C4-2B (cell line): Measurements from ENCODE around the gene PTPRZ1.

ENCODE experiments used
- ZFX ChIP-seq: fragments of 450-650 bp; IDR thresholded peaks from 2 replicates; pipeline ENCODE4 v1.6.1; 2017
- TF ChIP-seq, protein P1 (sequence below): fragments of 450-650 bp; conservative IDR thresholded peaks from 2 replicates; pipeline ENCODE4 v1.5.1; 2017; ENCODE audit warnings: mild to moderate bottlenecking

DNA sequence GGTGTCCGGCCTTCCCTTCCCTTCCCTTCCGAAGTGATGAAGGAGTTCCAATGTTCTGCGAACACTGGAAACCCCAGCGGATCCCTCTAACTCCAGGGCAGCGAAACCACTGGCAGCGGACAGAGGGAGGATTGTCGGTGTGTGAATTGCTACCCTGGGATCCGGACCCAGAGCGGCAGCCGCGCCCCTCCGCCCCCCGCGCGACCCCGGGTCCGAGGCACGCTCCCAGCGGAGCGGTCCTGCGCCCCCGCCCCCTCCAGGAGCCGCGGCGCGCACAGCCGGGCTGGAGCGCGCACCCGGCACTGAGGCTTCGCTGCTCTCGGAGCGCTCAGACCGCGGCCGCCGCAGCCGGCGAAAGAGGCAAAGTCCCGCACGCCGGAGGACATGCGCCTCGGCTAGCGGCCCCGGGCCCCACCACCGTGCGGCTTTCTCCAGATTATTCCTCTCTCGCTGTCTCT, at the start of gene PTPRZ1:
- TF ChIP-seq, protein P1, sequence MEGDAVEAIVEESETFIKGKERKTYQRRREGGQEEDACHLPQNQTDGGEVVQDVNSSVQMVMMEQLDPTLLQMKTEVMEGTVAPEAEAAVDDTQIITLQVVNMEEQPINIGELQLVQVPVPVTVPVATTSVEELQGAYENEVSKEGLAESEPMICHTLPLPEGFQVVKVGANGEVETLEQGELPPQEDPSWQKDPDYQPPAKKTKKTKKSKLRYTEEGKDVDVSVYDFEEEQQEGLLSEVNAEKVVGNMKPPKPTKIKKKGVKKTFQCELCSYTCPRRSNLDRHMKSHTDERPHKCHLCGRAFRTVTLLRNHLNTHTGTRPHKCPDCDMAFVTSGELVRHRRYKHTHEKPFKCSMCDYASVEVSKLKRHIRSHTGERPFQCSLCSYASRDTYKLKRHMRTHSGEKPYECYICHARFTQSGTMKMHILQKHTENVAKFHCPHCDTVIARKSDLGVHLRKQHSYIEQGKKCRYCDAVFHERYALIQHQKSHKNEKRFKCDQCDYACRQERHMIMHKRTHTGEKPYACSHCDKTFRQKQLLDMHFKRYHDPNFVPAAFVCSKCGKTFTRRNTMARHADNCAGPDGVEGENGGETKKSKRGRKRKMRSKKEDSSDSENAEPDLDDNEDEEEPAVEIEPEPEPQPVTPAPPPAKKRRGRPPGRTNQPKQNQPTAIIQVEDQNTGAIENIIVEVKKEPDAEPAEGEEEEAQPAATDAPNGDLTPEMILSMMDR, result no peak
- TF ChIP-seq ZFX, result no peak
